NCI-H2029 treated with DMSO at 0.1 percent for 48 hours (cell line): ENCODE measurements around the gene SUN1.
"Not testable (repeated sequence)": the region's sequence is repeated elsewhere in the genome, so short reads cannot be mapped to it uniquely, and the experiment has no call there.

Experiments
- DNase-seq: peaks from one replicate; lab custom pipeline; 2025; lab: John Stamatoyannopoulos, UW

The SUN1 gene

DNA sequence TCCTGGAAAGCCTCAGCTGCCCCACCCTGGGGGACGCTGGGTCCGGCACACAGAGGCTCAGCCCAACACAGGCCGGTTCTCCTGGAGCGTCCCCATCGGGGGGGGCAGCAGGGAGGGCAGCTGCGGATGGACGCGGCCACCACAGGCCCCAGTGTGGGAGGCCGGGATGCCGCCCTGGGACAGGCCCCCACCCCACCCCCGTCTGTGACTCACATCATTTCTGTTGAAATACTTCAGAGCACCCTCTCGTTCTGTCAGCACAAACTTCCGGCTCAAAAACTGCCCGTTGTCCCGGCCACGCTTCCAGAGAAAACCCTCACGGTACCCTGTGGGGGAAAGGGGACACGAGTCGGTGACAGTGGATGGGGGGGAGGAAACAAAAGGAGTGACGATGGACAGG lies 72.6 kb downstream of the SUN1 start:
- no peak for DNase-seq

DNA sequence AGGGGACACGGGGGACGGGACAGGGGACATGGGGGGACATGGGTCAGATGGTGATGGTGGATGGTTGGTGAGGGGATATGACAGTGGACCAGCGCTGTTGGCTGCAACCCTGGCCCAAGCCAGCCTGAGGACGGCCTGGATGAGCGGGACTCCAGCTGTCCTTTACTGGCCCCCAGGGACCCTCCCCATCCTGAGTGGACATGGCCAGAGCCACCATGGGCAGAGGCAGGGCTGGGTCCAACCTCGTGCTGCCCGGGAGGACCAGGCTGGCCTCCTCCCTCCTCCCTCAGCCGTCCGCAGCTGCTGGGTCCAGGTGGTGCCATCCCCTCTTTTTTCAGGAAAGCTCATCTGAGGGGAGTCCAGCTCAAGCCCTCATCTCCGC lies 74.5 kb downstream of the SUN1 start:
- DNase-seq = no peak

- no peak for DNase-seq
These were observed 75.1 kb downstream of the SUN1 start for GRCh38 chr7:907158-907980.

GRCh38 chr7:908159-908581 lies 75.9 kb downstream of the SUN1 start:
- no peak for DNase-seq

GRCh38 chr7:908591-909357 lies 76.5 kb downstream of the SUN1 start:
- DNase-seq = not testable (repeated sequence)

GRCh38 chr7:909358-910329 lies 77.4 kb downstream of the SUN1 start:
- DNase-seq = no peak

DNA sequence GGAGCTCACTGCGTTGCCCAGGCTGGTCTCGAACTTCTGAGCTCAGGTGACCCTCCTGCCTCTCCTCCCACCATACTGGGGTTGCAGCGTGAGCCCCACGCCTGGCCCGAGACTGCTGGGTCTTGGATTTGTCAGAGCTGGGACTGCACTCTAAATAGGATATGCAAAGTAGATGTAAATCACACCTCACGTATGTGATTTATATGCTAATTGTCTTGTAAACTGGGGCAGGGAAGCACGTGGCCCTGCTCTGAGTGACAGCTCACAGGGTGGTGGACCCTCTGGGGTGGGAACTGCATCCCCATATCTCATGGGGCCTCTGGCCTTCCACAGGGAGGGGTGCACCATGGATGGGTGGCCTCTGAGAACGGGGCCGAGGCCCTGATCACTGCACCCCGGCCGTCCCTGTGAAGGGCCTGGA lies 78.2 kb downstream of the SUN1 start:
- no peak for DNase-seq

- no peak for DNase-seq
These were observed 78.7 kb downstream of the SUN1 start for GRCh38 chr7:910931-911431.

DNA sequence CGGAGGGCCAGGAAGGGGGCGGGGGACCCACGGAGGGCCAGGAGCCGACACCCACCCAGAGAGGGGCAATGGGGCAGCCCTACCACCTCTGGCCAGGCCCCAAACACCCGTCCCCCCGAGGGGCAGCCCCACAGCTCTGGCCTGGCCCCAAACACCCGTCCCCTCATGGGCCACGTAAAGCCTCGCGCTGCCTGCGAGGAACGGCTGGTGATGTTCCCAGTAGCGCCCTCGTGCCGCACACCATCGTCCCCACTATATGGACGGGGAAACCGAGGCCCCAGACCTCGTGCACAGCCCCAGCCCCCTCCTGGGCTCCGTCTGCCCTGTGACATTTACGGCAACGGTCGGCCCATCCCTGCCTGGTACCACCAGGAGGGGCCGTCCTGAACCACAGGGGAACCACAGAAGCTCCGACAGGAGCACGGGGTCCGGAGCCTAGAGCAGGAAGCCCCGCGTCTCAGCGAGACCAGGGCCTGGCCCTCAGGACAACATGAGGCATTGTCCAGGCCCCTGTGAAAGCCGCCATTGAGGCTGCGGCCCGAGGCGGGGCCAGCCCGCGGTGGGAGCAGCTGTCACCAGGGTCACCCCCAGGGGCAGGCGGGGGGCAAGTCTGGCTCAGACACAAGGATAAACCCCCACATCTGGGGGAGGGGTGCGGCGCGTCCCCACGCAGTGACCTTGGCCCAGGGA lies 79.7 kb downstream of the SUN1 start:
- no peak for DNase-seq

- no peak for DNase-seq
These were observed 81.7 kb downstream of the SUN1 start for GRCh38 chr7:913736-914520.

GRCh38 chr7:914521-915194 lies 82.4 kb downstream of the SUN1 start:
- DNase-seq = no peak

DNA sequence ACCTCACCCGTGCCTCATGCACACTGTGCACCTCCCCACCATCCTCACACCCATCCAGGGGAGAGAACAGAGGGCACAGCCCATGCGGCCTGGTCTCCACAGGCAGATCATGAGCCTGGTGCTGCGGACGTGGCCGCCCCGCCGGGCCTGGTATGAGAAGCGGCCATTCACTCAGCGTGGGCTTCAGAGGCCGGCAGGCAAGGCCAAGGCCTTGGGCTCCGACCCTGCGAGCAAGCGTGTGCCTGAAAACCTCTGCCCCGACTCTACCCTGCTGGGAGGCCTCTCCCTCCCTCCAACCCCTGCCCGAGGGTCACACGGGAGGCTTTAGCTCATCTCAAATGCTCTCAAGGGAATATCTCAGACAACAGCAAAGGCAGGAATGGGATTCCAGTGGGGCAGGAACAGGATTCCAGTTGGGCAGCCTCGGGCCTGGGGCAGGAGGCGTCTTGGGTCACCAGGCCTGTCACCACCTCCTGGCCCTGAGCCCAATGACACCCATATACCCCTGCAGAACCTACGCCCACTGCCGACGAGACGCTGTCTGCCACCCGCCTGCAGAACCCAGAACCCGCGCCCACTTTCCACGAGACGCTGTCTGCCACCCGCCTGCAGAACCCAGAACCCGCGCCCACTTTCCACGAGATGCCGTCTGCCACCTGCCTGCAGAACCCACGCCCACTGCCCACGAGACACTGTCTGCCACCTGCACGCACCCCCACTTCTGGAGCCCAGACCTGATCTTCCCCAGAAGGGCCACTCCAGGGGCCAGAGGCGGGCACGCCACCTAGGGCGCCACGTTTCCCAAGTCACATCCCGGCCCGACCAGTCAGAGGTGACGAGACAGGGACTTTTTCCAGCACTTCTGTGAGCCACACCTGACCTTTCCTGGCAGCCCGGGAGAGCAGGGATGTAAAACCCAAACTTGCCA lies 83.3 kb downstream of the SUN1 start:
- DNase-seq = no peak

DNA sequence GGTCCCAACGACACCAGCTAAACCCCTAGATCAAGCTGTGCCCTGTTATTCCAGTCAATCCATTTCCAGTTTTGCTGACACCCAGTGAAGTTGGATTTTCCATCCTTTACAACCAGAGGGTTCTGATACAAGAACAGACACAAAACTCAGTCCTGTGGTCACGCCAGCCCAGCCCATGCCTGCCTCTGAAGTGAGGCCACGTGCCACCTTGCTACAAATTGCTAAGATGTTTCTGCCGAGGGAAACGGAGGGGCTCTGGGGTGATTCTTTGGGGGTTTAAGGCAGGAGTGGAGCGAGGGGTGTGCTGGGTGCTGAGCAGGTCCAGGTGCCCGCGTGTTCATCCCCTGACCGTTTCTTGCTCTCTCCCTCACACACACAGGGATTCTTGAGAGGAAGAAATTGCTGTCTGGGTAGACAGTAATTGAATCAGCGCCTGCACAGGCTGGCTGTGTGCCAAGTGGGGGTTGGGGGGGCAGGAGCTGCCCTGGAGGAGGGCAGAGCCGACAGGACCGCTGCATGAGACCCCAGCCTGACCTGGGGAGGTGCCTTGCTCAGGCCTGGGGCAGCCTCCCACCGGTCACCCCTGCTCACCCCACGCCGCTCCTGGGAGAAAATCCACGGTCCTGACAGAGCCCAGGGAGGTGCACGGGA lies 84.1 kb downstream of the SUN1 start:
- DNase-seq = no peak

DNA sequence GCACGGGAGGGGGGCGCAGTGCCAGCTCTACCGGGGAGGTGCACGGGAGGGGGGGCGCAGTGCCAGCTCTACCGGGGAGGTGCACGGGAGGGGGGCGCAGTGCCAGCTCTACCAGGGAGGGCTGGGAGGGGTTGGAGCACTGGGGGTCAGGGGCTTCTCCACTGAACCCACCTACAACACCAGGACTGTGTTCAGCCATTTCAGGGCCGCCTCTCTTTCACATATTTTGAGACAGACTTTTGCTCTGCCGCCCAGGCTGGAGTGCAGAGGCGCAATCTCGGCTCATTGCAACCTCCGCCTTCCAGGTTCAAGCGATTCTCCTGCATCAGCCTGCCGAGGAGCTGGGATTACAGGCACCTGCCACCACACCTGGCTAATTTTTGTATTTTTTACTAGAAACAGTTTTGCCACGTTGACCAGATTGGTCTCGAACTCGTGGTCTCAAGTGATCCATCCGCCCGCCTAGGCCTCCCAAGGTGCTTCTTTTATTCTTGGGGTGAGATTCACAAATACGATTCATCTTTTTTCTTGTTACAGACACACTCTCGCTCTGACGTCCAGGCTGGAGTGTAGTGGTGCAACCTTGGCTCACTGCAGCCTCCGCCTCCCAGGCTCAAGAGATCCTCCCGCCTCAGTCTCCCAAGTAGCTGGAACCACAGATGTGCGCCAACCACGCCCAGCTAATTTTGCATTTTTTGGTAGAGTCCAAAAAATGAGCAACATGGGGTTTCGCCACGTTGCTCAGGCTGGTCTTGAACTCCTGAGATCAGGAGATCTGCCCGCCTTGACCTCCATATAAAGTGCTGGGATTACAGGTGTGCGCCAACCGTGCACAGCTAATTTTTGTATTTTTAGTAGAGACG lies 85.2 kb downstream of the SUN1 start:
- no peak for DNase-seq

GRCh38 chr7:918118-918425 lies 85.8 kb downstream of the SUN1 start:
- no peak for DNase-seq

DNA sequence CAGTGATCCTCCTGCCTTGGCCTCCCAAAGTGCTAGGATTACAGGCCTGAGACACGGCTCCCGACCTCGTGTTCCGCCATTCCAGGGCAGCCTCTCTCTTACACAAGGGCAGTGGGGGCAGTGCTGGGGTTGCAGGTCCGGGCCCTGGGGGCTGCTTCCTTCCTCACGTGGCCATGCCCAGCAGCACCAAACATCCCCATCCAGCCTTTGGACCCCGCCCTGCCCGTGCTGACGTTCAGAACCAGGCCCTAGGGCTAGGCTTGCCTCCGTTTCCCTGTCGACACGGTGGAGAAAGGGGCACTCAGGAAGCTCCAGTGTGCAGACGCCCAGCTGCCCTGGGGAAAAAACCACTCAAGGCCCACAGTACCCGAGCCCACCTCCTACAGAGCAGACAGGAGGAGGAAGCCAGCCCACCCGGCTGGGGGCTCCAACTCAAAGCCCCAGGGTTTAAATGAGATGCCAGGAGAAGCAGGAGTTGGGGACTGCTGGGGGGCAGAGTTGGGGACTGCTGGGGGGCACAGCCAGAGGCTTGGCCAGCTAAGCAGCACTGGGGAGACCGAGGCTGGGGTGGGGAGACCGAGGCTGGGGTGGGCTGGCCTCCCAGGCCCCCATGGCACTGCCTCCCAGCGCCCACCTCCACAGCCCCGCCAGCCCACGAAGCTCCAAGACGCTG lies 86.3 kb downstream of the SUN1 start:
- DNase-seq = no peak

GRCh38 chr7:919114-919442 lies 86.8 kb downstream of the SUN1 start:
- DNase-seq = no peak
